HG03442 (cell line): ENCODE data around the gene OTOP2.

Source experiments
- ATAC-seq: cut with Tn5 transposase; IDR thresholded peaks from one replicate; pipeline ENCODE4 v1.9.1; 2021; ENCODE audit warnings: mild to moderate bottlenecking, moderate library complexity; ENCODE audit not compliant: unreplicated experiment

OTOP2 gene, protein sequence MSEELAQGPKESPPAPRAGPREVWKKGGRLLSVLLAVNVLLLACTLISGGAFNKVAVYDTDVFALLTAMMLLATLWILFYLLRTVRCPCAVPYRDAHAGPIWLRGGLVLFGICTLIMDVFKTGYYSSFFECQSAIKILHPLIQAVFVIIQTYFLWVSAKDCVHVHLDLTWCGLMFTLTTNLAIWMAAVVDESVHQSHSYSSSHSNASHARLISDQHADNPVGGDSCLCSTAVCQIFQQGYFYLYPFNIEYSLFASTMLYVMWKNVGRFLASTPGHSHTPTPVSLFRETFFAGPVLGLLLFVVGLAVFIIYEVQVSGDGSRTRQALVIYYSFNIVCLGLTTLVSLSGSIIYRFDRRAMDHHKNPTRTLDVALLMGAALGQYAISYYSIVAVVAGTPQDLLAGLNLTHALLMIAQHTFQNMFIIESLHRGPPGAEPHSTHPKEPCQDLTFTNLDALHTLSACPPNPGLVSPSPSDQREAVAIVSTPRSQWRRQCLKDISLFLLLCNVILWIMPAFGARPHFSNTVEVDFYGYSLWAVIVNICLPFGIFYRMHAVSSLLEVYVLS

DNA sequence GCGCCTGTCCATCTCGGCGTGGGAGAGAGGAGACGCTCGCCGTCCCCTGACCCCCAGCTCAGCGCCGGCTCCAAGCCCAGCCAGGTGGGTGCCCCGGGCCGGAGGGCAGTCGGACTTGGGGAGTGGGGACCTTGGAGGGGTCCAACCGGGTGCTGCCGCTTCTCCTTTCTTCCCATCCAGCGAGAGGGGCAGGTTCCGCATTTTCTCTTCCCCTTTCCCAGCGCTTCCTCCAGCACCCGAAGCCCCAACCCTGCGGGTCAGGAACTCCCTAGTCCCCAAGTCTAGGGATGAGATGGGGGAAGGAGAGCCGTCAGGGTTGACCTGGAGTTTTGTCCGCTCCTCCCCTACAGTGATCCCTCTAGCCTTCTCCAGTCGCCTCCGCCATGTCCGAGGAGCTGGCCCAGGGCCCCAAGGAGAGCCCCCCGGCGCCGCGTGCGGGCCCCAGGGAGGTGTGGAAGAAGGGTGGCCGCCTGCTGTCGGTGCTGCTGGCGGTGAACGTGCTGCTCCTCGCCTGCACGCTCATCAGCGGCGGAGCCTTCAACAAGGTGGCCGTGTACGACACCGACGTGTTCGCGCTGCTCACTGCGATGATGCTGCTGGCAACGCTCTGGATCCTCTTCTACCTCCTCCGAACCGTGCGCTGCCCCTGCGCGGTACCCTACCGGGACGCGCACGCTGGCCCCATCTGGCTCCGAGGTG, at the start of gene OTOP2:
OTOP2 (plus strand) TSS at position 24 of the 699 bp plus-strand sequence; CDS start at position 384, 360 bp downstream.
- ATAC-seq, result no peak

- ATAC-seq, result no peak
These were observed 49.4 kb upstream of the OTOP2 start for GRCh38 chr17:74874615-74875037.

GRCh38 chr17:74875155-74875976, 48.7 kb upstream of the OTOP2 start:
- ATAC-seq, result no peak

DNA sequence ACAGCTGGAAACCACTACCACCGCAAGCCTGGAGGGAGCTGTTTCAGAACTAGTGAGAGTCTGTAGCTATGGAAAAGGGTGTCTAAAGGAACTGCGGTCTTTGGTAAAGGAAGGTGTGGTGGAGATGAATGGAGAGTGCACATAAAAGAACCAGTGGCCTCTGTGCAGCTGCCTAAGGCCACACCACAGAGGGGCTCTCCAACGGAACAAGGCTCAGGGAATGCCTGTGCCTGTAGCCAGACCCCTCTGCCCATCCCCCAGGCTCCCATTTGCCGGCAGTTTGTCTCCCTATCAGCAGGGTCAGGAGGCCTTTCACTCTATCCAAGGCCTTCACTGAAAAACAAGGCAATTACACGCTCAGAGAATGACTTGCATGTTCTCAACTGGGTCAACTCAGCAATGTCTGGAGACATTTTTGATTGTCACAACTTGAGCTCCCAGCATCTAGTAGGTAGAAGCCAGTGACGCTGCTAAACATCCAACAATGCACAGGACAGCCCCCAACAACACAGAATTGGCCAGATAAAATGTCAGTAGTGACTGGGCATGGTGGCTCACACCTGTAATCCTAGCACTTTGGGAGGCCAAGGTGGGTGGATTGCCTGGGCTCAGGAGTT, 48.0 kb upstream of the OTOP2 start:
- no peak for ATAC-seq

DNA sequence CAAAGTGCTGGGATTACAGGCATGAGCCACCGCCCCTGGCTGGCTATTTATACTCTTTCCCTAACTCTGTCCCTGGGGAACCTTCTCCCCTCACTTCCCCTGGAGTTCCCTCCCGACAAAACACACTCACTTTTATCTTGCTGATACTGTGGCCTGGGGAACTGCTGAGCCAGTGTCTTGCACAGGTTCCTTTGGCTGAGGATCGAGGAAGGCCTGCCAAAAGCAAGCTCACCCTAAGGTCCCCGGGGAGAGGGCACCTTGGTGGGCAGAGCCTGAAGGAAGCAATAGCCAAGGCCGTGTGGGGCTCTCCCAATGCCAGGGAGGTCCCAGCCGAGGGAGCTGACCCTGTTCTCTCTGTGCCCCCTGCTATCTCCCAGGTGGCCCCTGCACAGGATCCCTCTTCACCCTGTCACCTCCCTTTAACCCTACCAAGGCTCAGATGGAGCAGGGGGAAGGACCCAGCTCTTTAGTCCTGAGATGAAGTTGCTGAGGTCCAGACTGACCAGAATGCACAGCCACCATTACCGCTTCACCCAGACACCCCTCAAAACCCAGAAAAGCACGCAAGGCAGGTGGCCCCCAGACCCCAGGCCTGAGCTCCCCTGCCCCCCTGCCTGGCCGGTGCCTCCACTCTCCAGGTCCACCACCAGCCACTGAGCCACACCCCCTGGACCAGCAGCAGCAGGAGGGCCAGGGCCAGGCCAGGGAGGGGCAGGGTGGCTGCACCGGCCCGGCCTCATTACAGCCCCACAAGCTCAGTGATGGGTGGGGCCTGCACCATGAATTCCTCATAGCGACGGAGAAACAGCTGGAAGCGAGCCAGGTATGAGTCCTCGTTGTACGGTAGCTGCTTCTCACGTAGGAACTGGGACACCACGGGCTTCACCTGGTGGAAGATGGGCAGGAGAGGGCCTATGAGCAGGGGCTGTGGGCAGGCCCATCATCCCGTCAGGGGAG, 46.2 kb upstream of the OTOP2 start:
- ATAC-seq, result no peak

- no peak for ATAC-seq
These were observed 45.4 kb upstream of the OTOP2 start for GRCh38 chr17:74878658-74879057.

DNA sequence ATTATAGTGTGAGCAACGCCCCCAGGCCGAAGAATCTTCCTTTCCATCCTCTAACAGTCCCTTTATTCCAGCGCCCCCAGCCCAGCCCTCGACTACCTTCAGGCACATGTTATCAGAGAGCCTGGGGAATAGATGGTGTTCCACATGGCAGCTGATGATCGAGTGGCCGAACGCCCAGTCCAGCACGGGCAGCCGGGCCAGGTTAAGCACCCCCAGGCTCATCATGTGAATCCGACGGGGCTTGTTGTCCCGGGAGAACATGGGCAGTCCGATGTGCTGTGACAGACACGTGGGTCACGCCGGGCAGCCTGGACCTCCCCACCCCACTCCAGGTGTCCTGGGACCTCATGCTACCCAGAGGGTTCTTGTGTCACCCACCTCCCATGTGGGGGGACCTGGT, 44.8 kb upstream of the OTOP2 start:
- ATAC-seq, result no peak

- no peak for ATAC-seq
These were observed 43.0 kb upstream of the OTOP2 start for GRCh38 chr17:74881073-74881472.

GRCh38 chr17:74882517-74883240, 41.4 kb upstream of the OTOP2 start:
- no peak for ATAC-seq

DNA sequence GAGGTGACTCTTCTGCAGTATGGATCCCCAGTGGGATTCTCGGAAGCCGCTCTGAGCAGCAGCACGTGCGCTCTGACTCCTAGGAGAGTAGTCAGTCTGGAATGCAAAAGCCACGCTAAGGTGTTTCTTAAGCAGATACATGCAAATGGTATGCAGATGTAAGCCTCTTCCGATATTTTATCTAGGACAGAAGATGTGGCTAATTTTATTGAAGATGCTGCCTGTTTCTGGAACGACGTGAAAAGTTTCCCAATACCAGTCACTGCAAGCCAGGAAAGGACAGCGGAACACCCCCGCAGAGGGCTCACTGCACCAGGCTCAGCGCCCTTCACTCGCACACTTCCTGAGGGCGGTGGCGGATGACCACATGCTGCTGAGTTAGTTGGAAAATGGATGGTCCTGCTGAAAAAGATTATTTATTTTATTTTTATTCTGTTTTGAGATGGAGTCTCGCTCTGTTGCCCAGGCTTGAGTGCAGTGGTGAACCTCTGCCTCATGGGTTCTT, 40.8 kb upstream of the OTOP2 start:
- no peak for ATAC-seq

DNA sequence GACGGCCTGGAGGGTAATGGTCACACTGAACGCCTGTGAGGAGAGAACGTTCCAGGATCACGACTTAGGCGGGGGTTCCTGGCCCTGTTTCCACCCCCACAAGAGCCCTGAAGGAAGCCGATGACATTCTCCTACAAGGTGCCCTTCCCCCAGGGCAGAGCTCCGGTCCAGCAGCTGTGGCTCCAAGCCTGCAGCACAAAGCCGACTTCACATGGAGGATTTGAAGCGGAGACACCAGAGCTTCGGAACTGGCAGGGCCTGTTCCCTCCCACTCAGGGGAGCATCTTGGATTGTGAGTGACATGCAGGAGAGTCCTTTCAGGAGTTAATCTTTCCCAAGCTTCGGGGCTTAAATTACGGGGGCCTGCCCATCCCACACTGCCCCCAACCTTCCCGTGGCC, 35.6 kb upstream of the OTOP2 start:
- no peak for ATAC-seq

DNA sequence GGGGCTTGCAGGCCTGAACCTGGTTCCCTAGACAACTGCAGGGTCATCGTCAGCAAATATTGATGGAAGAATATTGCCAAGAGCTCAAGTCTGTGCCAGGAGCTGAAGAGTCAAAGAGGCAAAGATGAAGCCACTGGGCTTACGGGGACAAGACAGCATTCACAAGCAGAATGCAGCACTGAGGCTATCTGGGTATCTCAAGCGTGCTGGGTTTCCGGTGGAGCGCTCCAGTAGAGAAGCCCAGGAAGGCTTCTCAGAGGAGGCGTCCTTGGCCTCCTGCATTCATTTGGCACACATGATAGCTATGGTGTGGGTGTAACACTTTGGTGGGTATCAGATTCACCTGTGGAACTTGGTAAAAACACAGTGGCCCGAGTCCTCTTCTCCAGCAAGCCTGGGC, 33.5 kb upstream of the OTOP2 start:
- ATAC-seq, result no peak

DNA sequence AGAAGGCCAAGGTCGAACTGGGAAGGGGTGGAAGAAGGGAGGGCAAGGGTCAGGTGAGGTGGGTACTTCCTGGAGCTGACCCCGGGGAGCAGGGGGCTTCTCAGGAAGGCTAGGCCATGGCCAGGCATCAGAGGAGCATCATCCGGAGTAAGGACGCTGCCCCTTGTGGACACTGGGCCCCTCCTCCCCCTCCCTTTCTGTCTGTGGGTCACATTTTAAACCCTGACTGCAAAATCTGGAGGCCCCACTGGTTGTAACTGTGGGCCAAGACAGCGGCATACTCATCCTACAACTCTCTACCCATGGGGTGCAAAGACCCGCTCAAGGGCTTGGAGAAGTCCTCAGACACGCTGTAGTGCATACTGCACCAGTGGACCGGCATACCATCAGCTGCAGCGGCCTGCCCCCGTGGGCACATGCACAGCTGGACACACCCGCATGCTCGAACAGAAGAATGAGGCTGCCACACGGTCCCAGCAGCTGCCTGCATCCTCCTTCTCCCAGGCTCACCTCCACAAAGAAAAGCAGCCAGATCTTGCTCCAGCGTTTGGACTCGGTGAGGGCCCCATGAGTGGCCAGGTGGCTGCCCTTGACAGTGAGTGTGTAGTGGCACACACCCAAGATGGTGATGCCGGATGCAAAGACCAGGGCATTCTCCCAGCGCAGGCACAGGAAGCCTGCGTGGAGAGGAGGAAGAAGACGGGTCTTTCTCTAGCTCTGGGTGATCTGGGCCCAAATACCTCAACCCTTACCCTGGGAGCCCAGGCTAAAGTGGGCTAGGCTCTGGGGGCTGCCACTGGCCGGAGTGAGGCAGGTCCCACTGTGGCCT, 31.8 kb upstream of the OTOP2 start:
- ATAC-seq, result no peak

- no peak for ATAC-seq
These were observed 30.8 kb upstream of the OTOP2 start, which contains the start of gene FADS6 for GRCh38 chr17:74892974-74893911. TSS of gene FADS6 (minus strand) at chr17:74893633. CDS start at chr17:74893595, 38 bp downstream.

- no peak for ATAC-seq
These were observed 30.0 kb upstream of the OTOP2 start for GRCh38 chr17:74893936-74894671.

DNA sequence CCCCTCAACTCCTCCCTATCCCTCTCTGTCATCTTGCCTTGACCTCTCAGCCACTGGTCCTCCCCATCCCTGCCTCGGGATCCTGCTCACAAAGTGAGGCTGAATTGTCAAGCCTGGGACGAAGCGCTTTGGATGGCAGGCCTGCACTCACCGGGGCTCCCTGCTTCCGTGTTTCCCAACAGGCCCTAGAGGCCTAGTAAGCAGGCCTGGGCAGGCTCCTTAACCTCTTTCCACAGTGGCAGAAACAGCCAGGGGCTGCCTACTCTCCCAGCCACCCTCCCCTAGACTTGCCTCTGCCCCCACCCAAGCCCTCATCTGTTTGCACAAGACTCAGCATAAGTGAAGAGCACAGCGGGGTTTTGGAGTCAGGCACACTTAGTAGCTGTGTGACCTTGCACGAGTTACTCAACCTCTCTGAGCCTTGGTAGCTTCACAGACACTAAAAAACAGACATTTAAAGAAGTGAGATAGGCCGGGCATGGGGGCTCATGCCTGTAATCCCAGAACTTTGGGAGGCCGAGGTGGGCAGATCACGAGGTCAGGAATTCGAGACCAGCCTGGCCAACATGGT, 25.6 kb upstream of the OTOP2 start:
- no peak for ATAC-seq
